Pulmonary artery endothelial cell (primary cell): Measurements from ENCODE around the gene TLE3. TPM values are rescaled to one million over a fixed set of nuclear protein-coding genes. Genes with fewer than 3 reads are reported as not detected.
"Not testable (repeated sequence)": the region's sequence is repeated elsewhere in the genome, so short reads cannot be mapped to it uniquely, and the experiment has no call there.

Source experiments
- DNase-seq: peaks from one replicate; pipeline ENCODE4 v3.0.0-alpha.2; 2011; ENCODE audit warnings: low read depth, low spot score
- total RNA-seq: library from RNA; depleted of rRNA; stranded (reverse); fragments of >200 nt; gene quantifications from 2 replicates; pipeline ENCODE4 v1.2.3, GENCODE V29; 2014

The TLE3 gene
- total RNA-seq, 1 donor from 2014 or later, result 27.7 TPM

GRCh38 chr15:70126362-70126761 lies 28.6 kb upstream of the TLE3 start:
- no peak for DNase-seq

DNA sequence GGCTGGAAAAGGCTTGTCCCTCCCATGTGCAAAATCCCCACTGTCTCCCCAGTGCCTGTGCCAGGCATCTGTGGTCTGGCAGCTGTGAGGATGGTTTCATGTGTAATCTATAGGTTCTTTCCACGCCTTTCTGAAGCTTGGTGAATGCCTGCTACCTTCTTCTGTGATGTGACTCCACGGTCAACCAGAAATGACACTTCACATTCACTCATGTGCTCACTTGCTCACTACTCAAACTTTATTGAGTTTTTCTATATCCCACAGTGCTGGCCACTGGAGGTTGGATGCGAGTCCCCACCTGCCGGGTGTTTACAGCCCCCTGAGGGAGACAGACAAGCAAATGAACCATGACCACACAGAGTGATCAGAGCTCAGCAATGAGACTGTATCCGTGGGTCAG lies 27.9 kb upstream of the TLE3 start:
- DNase-seq, result no peak

DNA sequence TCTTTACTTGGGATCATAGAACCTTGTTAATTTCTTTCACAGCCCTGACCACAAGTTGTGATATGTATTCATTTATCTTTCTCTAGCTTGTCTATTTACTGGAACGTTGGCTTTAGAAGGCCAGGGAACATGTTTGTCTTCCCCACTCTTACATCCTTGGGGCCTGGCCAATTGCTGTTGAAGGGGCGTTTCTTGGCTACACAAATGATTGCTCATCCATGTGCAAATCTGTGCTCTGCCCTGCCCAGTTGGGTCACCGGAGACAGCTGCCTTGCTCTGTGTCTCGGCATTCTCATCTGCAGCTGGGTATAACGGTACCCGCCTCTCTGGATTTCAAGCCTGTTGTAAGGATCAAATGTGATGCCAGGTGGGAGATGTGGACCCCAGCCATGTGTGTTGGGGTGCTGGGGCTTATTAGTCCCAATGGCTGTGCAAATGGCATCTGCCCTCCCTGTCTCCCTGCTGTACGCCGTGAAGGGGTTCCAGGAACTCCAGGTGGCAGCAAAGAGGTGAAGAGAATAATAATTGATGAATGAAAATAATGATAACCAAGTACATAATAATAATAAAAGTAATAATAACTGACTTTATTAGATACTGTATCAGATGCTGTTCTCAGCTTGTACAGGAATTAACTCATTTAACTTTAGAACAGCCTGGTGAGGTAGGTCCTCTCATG lies 24.0 kb upstream of the TLE3 start:
- DNase-seq, result no peak

GRCh38 chr15:70120958-70121623 lies 23.4 kb upstream of the TLE3 start:
- DNase-seq, result no peak

GRCh38 chr15:70119911-70120508 lies 22.3 kb upstream of the TLE3 start:
- no peak for DNase-seq

DNA sequence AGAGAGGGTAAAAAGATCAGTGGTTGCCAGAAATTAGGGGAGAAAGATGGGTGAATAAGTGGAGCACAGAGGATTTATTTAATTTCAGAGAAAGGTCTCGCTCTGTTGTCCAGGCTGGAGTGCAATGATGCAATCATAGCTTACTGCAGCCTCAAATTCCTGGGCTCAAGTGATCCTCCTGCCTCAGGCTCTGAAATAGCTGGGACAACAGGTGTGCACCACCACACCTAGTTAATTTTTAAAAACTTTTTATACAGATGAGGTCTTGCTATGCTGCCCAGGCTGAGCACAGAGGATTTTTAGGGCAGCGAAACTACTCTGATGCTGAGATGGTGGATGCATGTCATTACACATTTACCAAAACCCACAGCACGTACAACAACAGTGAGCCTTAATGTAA lies 20.9 kb upstream of the TLE3 start:
- DNase-seq, result no peak

- no peak for DNase-seq
Measured at GRCh38 chr15:70116317-70116716, 18.6 kb upstream of the TLE3 start.

DNA sequence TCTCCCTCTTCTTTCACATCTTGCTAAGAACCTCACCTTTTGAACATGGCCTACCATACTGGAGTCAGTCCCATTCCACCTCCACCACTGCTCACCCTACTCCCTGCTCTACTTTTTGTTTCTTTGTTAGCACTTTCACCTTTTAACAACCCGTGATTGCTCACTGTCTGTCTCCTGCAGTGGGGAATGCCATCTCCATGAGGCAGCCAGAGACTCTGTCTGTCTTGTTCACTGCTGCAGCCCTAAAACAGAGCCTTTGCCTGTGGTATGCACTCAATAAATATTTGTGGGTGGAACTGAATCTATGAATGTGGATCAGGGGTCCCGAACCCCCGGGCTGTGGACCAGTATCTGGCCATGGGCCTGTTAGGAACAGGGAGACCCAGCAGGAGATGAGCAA lies 16.5 kb upstream of the TLE3 start:
- no peak for DNase-seq

- no peak for DNase-seq
Measured at GRCh38 chr15:70113304-70113700, 15.6 kb upstream of the TLE3 start.

- not testable (repeated sequence) for DNase-seq
Measured at GRCh38 chr15:70112572-70113303, 15.0 kb upstream of the TLE3 start.

GRCh38 chr15:70112074-70112395 lies 14.3 kb upstream of the TLE3 start:
- DNase-seq, result no peak

- peak; percentile 61 for DNase-seq
Measured at GRCh38 chr15:70111203-70112073, 13.7 kb upstream of the TLE3 start.

DNA sequence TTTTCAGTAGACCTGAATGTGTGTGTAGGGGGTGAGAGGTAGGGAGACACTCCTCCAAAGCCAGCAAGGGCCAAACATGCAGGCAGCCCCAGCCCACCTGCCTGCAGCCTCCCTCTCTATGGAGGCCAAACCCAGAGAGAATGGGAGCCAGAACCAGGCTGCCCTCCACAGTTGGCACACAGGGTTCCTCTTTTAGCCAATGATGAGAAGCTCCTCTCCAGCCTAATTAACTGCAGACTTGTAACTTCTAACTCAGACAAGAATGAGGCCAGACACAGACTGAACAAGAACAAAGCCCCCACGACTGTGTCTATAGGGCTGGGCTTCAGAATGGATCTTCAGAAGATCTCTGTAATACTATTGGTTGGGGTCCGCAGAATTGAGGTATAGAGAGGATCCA lies 12.3 kb upstream of the TLE3 start:
- no peak for DNase-seq

GRCh38 chr15:70109531-70109930 lies 11.8 kb upstream of the TLE3 start:
- no peak for DNase-seq

DNA sequence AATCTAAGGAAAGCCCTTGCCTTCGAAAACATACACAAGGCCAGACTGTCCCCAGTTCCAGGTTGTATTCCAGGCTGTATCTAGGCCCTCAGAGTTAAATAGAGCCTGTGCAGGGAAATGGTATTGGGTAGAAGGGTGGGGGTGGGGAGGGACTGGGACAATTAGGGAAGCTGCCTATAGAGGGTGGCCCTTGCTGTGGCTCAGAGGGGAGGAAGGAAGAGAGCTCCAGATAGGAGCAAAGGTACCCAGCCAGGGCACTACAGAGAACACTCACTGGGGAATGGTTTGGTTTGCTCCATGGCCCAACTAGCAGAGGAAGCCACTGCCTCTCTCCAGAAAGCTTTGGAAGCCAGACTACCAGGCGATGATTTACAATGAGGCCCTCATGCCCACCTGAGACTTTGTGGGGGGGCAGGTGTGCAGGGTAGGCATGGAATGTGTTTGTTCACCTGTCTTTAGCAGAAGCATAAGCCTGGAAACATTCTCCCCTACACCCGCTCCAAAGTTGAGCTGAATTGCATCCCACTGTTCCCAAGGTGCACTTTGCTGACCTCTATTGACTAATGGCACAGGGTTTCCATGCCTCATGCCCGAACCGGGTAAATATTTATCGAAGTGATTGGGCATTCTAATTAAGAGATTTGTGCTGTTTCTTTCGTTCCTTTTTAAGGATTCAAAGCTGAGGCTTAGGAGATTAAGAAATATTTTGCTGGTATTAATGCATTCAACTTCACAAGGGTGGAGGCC lies 6.3 kb upstream of the TLE3 start:
- DNase-seq, result no peak

DNA sequence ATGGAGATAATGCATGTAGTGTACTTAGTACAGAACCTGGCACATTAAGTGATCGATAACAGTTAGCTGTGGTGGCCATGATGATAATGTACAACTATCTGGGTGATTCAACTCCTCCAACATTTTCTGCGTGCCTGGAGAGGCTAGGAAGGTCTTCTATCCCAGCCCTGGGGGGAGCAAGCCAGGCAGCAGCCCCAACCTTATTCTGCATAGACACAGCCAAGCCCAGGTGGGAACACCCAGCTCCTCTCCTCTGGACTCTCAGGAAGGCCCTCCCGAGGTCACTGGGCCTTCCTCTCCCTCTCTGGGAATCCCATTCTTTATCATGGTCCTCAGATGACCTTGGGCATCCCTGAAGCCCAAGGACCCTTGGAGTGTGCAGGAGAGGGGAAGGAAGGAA lies 5.1 kb upstream of the TLE3 start:
- DNase-seq, result no peak

DNA sequence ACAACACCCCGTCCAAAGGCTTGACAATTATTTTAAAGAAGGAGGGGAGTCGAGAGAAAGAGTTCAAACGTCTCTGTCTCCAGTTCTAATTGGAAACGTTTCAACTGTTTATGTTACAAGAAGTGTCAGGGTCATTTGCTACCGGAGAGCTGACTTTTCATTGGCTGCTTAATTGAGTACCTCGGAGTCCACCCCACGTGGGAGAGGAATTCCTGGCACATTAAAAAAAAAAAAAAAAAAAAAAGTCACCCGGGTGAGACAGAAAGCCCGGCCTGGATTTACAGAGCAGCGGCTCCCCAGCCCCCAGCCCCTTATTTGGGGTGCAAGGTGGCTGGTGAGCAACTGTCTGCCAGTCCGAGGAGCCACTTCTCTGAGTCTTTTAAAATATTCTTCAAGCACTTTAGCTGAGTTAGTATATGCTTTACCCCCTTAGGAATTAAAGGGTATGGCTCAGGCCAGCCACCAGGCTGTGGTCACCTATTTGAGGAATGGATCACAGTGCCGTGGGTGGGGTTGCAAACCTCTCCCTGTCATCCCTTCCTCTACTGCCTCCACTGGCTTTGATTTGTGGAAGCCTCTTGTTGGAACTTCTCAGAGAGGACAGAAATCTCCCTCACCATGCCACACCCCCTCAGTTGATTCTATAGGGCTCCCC lies 3.9 kb upstream of the TLE3 start:
- DNase-seq, result peak; percentile 87

DNA sequence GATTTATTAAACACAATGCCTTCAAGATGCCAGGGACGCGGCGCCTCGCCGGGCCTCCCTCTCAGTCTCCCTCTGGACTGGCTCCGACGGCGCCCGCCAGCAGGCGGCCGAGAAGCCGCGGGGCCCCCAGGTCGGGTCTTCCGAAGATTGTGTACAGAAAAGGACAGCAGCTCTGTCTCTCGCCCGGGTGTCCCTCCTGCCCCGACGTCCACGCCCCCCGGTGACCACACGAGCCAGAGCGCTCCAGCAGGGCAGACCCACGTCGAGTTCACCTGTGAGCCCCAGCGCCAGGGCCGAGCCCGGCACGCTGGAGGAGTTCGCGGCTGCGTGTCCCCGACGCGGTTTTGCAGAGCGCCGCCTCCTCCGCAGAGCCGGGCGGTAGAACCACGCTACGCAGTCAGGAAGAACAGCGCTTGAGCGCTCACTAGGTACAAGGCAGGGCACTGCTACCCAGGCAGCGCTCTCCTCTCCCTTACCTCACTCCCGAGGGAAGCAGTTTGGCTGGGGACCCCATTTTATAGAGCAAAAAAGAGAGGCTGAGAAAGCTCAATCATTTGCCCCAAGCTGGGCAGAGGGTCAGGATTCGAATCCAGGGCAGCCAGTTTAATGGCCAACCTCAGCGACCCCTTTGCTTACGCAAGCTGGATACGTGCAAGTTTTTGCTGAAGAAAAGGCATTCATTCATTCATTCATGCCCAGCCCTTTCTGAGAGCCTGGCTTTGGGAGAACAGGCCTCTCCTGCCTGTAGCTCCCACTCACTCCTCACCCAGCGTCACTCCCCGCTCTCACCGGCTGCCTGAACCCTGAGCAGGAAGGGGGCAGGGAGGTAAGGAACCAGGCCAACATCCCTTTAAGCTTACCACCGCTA lies 3.0 kb upstream of the TLE3 start:
- DNase-seq, result no peak

GRCh38 chr15:70099967-70100473 lies 2.3 kb upstream of the TLE3 start:
- DNase-seq, result no peak
